ENCODE data around the gene CCDC106.

DNA sequence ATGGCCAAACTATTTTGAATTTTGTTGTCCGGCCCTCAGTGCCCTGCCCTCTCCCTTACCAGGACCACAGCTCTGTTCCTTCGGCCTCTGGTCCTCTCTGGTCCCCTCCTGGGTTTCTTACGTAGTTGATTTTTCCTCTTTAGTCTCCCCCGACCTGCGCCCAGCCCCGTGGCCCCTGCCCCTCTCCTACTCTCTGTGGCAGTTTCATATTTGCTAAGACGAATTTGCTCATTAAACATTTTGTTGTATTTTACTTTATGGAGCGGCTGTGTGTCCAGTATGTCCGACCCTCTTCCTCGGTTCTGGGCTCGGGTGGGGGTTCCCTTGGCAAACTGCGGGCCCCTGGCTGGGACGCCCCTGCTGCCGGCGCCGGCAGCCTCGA lies 26.4 kb downstream of the CCDC106 start:
- TF ChIP-seq, protein P1, sequence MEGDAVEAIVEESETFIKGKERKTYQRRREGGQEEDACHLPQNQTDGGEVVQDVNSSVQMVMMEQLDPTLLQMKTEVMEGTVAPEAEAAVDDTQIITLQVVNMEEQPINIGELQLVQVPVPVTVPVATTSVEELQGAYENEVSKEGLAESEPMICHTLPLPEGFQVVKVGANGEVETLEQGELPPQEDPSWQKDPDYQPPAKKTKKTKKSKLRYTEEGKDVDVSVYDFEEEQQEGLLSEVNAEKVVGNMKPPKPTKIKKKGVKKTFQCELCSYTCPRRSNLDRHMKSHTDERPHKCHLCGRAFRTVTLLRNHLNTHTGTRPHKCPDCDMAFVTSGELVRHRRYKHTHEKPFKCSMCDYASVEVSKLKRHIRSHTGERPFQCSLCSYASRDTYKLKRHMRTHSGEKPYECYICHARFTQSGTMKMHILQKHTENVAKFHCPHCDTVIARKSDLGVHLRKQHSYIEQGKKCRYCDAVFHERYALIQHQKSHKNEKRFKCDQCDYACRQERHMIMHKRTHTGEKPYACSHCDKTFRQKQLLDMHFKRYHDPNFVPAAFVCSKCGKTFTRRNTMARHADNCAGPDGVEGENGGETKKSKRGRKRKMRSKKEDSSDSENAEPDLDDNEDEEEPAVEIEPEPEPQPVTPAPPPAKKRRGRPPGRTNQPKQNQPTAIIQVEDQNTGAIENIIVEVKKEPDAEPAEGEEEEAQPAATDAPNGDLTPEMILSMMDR (conservative IDR thresholded peaks at IDR 0.05): no peak
- TF ChIP-seq ZFX (IDR thresholded peaks at IDR 0.05): no peak

Measured in C4-2B (cell line).